Activated T-cell treated with anti-CD3 and anti-CD28 coated beads, Interleukin-2, amount 50 U/mL, for 24 hours (primary cell): ENCODE results near the gene GPATCH4.
"Not testable (repeated sequence)": the region's sequence is repeated elsewhere in the genome, so short reads cannot be mapped to it uniquely, and the experiment has no call there.

Experiments
- DNase-seq: peaks from one replicate; pipeline ENCODE4 v3.0.0-alpha.2; 2020
- H3K27ac Mint-ChIP-seq: 2 replicates; pipeline ENCODE4 v1.8.0; 2020; ENCODE audit warnings: mild to moderate bottlenecking, mixed read lengths
- H3K27me3 Mint-ChIP-seq: 2 replicates; pipeline ENCODE4 v1.8.0; 2020; ENCODE audit warnings: mixed read lengths
- H3K36me3 Mint-ChIP-seq: 2 replicates; pipeline ENCODE4 v1.8.0; 2020; ENCODE audit warnings: low read depth, mixed read lengths
- H3K4me1 Mint-ChIP-seq: 2 replicates; pipeline ENCODE4 v1.8.0; 2020; ENCODE audit warnings: low read depth, mixed read lengths
- H3K4me3 Mint-ChIP-seq: 2 replicates; pipeline ENCODE4 v1.8.0; 2020; ENCODE audit warnings: mild to moderate bottlenecking, moderate library complexity, mixed read lengths
- H3K9me3 Mint-ChIP-seq: 2 replicates; pipeline ENCODE4 v1.8.0; 2020; ENCODE audit warnings: mixed read lengths

The GPATCH4 gene

GRCh38 chr1:156639601-156640101, 38.4 kb upstream of the GPATCH4 start:
- H3K36me3 Mint-ChIP-seq, result no peaks in the 10 kb centered on the region
- no peaks in the 10 kb centered on the region for H3K9me3 Mint-ChIP-seq
- DNase-seq, result no peak
- no peak overlapping the region for H3K27ac Mint-ChIP-seq
- H3K4me3 Mint-ChIP-seq, result no peak overlapping the region
- H3K27me3 Mint-ChIP-seq, result peaks cover 81% of the 10 kb centered on the region
- peaks cover 20% of the 10 kb centered on the region for H3K4me1 Mint-ChIP-seq

GRCh38 chr1:156638189-156638985, 37.1 kb upstream of the GPATCH4 start:
- no peaks in the 10 kb centered on the region for H3K9me3 Mint-ChIP-seq
- H3K4me1 Mint-ChIP-seq, result peaks cover 15% of the 10 kb centered on the region
- no peak overlapping the region for H3K4me3 Mint-ChIP-seq
- H3K27me3 Mint-ChIP-seq, result peaks cover 78% of the 10 kb centered on the region
- no peak for DNase-seq
- H3K27ac Mint-ChIP-seq, result no peak overlapping the region
- H3K36me3 Mint-ChIP-seq, result no peaks in the 10 kb centered on the region

DNA sequence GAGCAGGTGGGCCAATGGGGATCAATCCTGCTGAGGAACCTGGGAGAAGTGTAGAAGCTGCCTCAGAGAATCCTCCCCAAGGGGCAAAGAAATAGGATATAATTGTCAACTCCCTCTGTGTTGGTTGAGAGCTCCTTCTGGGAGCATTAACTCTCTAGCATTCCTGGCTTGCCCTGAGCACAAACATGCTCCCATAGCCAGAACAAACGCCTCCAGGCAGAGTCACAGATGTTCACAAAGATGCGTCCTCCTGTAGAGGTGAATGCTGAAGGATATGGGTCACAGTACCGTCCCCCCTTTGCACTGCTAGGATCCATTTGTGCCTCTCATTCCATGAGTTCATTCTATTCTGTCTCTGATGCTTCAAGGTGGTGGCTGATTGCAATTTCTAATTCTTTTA, 31.1 kb upstream of the GPATCH4 start:
- no peaks in the 10 kb centered on the region for H3K9me3 Mint-ChIP-seq
- no peaks in the 10 kb centered on the region for H3K4me1 Mint-ChIP-seq
- H3K4me3 Mint-ChIP-seq, result no peak overlapping the region
- no peak overlapping the region for H3K27ac Mint-ChIP-seq
- DNase-seq, result no peak
- peaks cover 66% of the 10 kb centered on the region for H3K27me3 Mint-ChIP-seq
- H3K36me3 Mint-ChIP-seq, result no peaks in the 10 kb centered on the region

GRCh38 chr1:156631152-156631551, 29.9 kb upstream of the GPATCH4 start:
- H3K27me3 Mint-ChIP-seq, result peaks cover 66% of the 10 kb centered on the region
- H3K36me3 Mint-ChIP-seq, DNase-seq, H3K4me3 Mint-ChIP-seq, H3K9me3 Mint-ChIP-seq, H3K27ac Mint-ChIP-seq, H3K4me1 Mint-ChIP-seq: not testable (repeated sequence)

DNA sequence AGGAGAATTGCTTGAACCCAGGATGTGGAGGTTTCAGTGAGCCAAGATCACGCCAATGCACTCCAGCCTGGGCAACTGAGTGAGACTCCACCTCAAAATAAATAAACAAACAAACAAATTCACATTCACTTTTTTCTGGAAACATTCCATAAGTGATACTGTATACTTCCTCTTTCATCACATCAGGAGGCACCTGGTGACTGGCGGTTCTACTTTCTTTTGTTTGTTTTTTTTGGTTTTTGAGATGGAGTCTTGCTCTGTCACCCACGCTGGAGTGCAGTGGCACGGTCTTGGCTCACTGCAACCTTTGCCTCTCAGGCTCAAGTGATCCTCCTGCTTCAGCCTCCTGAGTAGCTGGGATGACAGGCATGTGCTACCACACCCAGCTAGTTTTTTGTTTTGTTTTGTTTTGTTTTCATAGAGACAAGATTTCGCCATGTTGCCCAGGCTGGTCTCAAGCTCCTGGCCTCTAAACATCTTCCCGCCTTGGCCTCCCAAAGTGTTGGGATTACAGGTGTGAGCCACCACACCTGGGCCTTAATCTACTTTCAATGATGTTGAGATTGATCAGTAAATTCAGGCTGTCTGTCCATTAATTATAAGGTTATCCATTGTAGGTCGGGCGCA, 28.7 kb upstream of the GPATCH4 start:
- peaks cover 68% of the 10 kb centered on the region for H3K27me3 Mint-ChIP-seq
- H3K27ac Mint-ChIP-seq, result no peak overlapping the region

GRCh38 chr1:156627313-156627880, 26.1 kb upstream of the GPATCH4 start:
- Mint-ChIP-seq H3K4me1 (peaks cover 12% of the 10 kb centered on the region), H3K36me3 (no peaks in the 10 kb centered on the region), H3K4me3 (no peak overlapping the region), H3K27ac (no peak overlapping the region), H3K9me3 (no peaks in the 10 kb centered on the region), H3K27me3 (peaks cover 70% of the 10 kb centered on the region)
- DNase-seq, result no peak

More for the DNA sequence above, 28.7 kb upstream of the GPATCH4 start:
- H3K4me3 Mint-ChIP-seq, result no peak overlapping the region
- peaks cover 9% of the 10 kb centered on the region for H3K4me1 Mint-ChIP-seq
- H3K9me3 Mint-ChIP-seq, result no peaks in the 10 kb centered on the region
- DNase-seq, result no peak
- no peaks in the 10 kb centered on the region for H3K36me3 Mint-ChIP-seq

- Mint-ChIP-seq H3K27me3 (peaks cover 71% of the 10 kb centered on the region), H3K27ac (no peak overlapping the region), H3K4me3 (no peak overlapping the region), H3K4me1 (peaks cover 12% of the 10 kb centered on the region), H3K36me3 (no peaks in the 10 kb centered on the region), H3K9me3 (no peaks in the 10 kb centered on the region)
- no peak for DNase-seq
Measured at GRCh38 chr1:156626079-156626438, 24.8 kb upstream of the GPATCH4 start.

DNA sequence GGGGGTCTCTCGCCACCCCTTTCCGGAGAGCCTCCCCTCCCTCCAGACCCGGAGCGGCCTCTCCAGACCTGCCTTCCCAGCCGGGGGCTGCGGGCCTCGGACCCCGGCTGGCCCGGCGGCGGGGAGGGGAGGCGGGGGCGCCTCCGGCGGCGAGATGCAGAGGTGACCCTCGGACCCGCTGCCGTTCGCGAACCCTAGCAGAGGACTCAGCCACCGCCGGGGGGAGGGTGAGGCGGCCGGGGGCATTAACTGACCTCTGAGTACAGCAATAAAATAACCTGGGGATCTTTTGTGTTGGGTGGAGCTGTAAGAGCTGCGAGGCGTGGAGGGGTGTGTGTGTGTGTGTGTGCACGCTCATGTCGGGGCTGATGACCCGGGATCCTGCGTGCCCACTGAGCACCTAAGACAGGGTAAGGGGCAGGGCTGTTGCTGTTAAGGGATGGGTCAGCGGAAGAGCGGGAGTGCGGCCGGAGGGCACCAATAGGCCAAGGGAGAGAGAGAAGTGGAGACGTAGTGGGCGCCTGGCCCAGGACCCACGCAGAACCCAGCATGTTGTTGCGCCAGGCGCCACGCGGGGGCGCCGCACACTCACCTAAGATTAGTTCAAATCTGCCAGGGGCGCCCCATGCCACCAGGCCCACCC, 24.3 kb upstream of the GPATCH4 start:
- peaks cover 70% of the 10 kb centered on the region for H3K27me3 Mint-ChIP-seq
- peak; percentile 84 for DNase-seq
- no peaks in the 10 kb centered on the region for H3K9me3 Mint-ChIP-seq
- peaks cover 12% of the 10 kb centered on the region for H3K4me1 Mint-ChIP-seq
- H3K36me3 Mint-ChIP-seq, result no peaks in the 10 kb centered on the region
- H3K4me3 Mint-ChIP-seq, result peak overlapping the region; percentile 71
- no peak overlapping the region for H3K27ac Mint-ChIP-seq

- Mint-ChIP-seq H3K9me3 (no peaks in the 10 kb centered on the region), H3K27me3 (peaks cover 73% of the 10 kb centered on the region), H3K27ac (no peak overlapping the region), H3K36me3 (no peaks in the 10 kb centered on the region), H3K4me3 (peak overlapping the region; percentile 41), H3K4me1 (peaks cover 12% of the 10 kb centered on the region)
- peak; percentile 45 for DNase-seq
Measured at GRCh38 chr1:156624814-156625435, 23.6 kb upstream of the GPATCH4 start.

GRCh38 chr1:156623946-156624813, 22.9 kb upstream of the GPATCH4 start:
- Mint-ChIP-seq H3K27ac (no peak overlapping the region), H3K27me3 (peaks cover 75% of the 10 kb centered on the region), H3K36me3 (no peaks in the 10 kb centered on the region), H3K4me3 (peak overlapping the region; percentile 53), H3K9me3 (no peaks in the 10 kb centered on the region), H3K4me1 (peaks cover 12% of the 10 kb centered on the region)
- DNase-seq, result peak; percentile 70

DNA sequence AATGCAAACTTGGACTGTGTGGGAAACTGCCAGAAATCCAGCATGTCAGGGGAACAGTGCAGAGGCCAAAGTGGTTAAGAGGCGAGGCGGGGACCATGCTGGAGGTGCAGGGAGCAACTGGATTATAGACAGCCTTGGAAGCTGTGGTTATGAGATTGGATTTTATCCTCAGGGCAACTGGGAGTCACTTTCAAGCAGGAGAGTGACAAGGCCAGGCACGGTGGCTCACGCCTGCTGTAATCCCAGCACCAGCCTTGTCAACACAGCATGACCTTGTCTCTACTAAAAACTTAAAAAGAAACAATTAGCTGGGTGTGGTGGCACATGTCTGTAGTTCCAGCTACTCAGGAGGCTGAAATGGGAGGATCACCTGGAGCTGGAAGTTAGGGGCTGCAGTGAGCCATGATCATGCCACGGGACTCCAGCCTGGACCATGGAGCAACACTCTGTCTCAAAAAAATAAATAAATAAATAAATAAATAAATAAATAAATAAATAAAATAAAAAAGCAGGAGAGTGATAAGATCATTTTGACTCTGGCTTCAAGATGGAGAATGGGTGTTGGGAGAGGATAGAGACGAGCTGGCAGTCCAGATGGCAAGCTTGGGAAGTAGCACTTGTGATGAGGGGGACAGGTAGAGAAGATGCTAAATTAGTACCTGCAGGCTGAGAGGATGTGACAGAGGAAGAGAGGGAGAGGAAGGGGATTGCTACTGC, 21.5 kb upstream of the GPATCH4 start:
- Mint-ChIP-seq H3K27ac (no peak overlapping the region), H3K9me3 (no peaks in the 10 kb centered on the region), H3K4me3 (no peak overlapping the region), H3K27me3 (peaks cover 82% of the 10 kb centered on the region), H3K4me1 (peaks cover 12% of the 10 kb centered on the region), H3K36me3 (no peaks in the 10 kb centered on the region)
- no peak for DNase-seq

DNA sequence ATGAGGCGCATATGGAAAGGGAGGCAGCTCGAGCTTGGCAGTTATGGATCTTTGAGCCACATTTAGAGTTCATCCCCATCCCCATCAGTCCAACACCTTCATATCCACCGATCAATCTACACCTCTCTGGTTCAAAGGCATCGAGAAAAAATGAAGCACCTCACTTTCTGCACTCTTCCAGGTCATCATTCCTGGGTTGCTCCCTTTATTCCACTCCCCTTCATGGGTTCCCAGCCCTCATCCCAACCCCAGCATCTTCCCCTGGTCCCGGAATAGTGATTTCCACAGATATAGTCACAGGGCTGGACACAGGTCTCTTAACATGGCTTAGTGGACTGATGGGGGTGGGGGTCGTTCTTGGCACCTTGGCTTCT, 18.3 kb upstream of the GPATCH4 start:
- no peak overlapping the region for H3K4me3 Mint-ChIP-seq
- no peaks in the 10 kb centered on the region for H3K9me3 Mint-ChIP-seq
- H3K27me3 Mint-ChIP-seq, result peaks cover 79% of the 10 kb centered on the region
- peaks cover 3% of the 10 kb centered on the region for H3K4me1 Mint-ChIP-seq
- DNase-seq, result no peak
- H3K27ac Mint-ChIP-seq, result no peak overlapping the region
- H3K36me3 Mint-ChIP-seq, result no peaks in the 10 kb centered on the region

- no peak within 1 kb of the TSS for H3K27ac Mint-ChIP-seq
- H3K9me3 Mint-ChIP-seq, result no peaks in the 10 kb centered on the region
- DNase-seq, result no peak
- H3K27me3 Mint-ChIP-seq, result peaks cover 75% of the 10 kb centered on the region
- H3K4me1 Mint-ChIP-seq, result no peaks in the 10 kb centered on the region
- H3K36me3 Mint-ChIP-seq, result no peaks in the 10 kb centered on the region
- no peak within 1 kb of the TSS for H3K4me3 Mint-ChIP-seq
Measured at GRCh38 chr1:156618853-156619581, 17.7 kb upstream of the GPATCH4 start, which contains the start of gene HAPLN2. Gene HAPLN2, plus strand, starts transcription at chr1:156619415. Its CDS starts 4,076 bp downstream, at chr1:156623491.
